ENCODE measurements around the gene COG5.

COG5 gene

DNA sequence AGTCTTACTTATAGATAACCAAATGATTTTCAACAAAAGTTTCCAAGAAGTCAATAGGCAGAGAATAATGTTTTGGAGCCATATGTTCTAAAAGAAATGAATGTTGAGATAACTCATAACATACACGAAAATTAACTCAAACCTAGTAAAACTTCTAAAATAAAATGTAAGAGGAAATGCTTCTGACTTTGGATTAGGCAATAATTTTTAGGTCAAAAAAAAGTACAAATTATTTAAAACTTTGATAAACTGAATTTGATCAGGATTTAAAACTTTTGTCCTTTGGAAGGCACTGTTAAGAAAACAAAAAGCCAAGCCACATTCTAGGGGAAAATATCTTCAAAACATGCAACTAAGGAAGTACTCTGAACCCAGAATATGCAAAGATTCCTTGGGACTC lies 242.1 kb downstream of the COG5 start:
- DNase-seq = no peak

DNA sequence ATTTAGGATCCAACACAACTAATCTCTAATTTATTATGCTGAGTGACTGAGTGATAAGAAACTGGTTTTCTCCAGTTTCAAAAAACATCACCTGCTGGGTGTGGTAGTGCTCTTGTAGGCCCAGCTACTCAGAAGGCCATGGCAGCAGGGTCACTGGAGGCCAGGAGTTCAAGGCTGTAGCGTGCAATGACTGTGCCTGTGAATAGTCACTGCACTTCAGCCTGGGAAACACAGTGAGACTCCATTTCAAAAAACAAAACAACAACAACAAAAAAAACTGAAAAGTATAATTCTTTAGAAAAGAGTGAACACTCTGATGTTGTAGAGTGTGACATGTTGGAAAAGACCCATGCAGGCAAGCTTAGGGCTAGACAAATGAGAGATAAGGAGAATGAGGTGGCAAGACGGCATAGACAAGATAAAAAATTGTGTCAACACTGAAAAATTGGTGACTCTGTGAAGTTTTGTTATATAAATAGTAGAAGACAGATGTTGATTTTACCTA lies 243.9 kb downstream of the COG5 start:
- no peak for DNase-seq

DNA sequence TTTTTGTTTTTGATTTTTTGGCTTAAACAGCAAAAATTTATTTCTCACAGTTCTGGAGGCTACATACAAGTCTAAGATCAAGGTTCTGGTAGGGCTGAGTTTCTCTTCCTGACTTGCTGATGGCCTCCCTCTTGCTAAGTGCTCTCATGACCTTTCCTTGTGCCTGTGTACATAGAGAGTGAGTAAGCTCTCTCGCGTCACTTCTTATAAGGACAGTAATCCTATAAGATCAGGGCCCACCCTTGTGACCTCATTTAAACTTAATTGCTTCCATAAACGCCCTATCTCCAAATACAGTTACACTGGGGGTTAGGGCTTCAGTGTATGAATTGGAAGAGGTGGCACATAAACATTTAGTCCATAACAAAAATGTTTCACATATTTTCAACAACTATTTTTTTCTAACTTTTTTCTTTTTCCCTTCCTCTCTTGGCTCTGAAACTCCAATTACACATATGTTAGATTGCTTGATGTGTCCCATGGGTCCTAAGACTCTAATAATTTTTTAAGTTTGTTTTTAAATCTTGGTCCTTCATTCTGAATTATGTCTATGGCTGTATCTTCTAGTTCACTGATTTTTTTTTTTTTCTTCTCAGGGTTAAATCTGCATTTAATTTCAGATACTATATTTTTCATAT lies 245.1 kb downstream of the COG5 start:
- DNase-seq = no peak

DNA sequence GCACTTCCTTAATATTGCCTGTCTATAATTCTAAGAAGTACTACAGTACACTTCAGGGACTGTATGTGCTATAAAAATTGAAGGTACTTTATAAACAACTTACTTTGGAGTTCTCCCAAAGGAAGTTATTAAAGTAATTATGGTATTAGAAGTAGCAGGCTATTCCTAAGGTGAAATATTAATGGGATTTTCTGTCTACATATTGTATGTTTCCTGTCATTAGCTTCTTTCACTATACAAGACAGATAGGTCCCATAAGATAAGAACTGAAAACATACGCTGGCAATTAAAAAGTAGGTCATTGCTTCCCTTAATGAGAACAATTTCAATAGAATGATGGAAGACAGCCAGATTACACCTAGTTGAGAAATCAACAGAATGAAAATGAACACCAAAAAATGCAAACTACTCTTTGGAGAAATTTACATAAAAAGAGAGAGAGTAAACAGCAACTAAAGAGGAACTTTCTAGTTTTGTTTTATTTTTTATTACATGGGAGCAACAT lies 248.0 kb downstream of the COG5 start:
- DNase-seq = no peak

DNA sequence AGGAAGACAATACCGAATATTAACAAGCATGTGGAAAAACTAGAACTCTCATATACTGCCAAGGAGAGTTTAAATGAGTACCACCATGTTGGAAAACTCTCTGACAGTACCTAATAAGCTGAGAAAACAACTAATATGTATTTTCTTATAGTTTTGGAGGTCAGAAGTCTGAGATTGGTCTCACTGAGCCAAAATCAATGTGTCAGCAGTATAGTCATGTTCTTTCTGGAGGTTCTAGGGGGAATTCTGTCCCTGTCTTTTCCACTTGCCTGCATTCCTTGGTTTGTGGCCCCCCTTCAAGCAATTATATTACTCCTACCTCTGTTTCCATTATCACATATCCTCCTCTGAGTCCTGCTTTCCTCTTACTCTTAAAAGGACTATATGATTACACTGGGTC lies 250.4 kb downstream of the COG5 start:
- no peak for DNase-seq

DNA sequence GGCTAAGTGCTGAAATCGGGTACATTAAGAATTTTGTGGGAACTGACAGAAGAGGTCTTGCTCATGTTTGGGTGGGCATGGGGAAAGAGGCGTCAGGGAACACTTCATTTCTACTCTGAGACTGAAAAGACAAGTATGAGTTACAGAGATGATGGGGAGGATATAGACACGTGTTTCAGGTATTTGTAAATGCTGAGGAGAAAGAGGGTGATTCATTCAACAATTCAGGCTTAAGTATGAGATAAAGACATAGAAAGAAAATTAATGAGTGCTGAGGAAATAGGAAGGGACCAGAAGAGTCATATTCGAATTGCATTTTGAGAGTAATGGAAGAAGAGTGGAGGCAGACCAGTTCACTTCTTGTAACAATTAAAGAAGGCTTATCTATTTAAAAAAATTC lies 251.3 kb downstream of the COG5 start:
- DNase-seq = no peak

DNA sequence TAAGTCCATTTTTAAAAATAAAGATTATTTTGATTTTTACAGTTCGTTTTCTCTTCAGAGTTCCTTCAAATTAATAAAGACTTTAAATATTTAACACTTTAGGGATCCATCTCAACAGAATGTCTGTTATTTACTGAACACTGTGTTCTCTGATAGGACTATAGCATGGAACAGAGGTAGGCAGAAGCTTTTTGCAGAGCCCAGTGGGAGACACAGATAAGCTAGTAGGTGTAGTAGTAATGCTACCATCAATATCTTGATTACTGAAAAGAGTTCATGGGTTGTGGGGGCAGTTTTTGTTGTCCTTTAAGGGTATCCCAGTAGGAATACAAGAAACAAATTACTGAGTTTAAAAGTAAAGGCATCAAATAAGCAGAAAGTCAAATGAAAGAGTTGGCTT lies 254.4 kb downstream of the COG5 start:
- no peak for DNase-seq

DNA sequence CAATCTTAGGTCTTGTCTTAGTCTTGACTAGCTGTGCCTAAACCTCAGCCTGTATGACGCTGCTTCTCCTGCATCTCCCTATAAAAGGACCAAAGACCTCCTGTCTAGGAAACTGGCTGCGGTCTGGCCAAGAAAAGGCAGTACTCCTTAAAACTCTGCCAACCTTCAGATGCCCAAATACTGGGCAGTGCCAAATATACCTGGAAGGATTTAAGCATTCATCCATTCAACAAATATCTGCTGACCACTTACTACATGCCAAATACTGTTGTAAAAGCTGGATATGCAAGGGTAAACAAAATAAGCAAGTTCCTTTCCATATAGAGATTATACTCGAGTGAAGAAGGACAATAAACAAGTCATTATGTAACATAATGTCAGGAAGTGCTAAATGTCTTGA lies 259.1 kb downstream of the COG5 start:
- DNase-seq = no peak

DNA sequence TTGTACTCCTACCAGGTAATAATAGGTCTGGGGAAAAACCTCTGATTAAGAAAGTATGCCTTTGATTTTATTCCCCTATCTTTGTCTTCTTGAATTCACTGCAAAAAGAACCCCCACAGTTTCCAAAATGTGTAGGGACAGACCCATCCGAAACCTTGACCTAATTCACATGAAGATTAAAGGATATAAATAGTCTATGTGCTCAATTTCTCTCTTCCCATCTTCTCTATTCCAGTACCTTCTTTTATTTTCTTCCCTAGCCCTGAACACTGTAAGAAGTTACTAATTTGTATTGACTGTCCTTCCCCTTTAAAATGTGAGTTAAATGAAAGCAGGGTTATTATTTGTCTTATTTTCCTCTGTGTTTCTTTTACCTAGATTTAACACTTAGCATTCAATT lies 259.7 kb downstream of the COG5 start:
- DNase-seq = no peak

DNA sequence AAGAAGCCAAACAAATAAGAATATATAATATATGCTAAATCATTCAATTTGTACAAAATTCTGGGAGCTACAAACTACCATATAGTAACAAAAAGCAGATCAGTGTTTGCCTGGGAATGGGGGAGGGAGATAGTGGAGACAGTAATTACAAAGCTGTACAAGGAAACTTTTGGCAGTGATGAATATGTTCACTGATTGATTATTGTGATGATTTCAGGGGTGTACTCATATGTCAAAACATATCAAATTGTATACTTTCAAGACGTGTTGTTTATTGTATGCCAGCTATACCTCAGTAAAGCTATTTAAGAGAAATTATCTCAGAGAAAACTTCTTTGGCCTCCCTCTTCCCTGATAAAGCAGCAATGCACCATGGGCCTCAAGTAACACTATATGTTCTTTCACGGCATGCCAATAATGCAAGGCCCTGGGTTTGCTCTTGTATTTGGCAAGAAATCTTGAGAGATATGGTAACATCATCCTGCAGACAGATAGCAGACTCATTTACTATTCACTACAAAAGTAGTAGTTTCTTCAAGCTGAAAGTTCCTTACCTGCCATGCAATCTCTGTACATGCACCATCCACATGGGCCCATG lies 261.4 kb downstream of the COG5 start:
- no peak for DNase-seq

DNA sequence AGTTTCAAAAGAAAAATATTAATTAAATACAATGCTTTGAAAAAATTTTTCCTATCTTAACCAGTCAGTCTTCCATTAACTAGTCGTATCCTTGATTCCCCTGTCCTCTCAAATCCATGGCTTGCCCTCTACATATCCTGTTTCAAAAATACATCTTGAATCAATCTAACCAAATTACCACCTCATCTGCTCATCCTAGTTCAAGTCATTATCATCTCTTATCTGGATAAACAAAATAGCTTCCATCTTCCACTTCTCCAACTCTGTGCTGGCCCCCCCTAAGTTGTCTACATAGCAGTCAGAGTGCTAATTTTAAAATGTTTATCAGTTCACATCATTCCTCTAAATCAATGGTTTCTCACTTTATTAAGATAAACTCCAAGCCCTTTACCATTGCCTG lies 269.5 kb downstream of the COG5 start:
- DNase-seq = no peak

DNA sequence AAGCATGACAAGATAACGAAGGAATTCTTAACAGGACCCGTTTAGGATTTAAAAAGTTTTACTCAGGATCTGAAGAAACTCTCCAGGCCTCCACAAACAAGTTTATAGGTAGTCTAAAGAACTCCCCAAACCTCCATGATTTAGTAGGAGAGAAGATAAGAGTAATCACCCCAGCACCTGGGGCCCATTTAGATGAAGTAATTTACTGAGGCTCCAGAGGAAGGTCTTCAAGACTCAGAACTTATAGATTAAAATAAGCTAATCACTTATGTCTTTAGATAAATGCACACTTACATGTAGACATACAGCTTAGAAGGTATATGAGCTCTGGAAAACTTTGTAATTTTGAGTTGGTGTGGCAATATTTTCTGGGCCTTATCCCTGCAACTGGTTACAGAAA lies 271.1 kb downstream of the COG5 start:
- DNase-seq = no peak

DNA sequence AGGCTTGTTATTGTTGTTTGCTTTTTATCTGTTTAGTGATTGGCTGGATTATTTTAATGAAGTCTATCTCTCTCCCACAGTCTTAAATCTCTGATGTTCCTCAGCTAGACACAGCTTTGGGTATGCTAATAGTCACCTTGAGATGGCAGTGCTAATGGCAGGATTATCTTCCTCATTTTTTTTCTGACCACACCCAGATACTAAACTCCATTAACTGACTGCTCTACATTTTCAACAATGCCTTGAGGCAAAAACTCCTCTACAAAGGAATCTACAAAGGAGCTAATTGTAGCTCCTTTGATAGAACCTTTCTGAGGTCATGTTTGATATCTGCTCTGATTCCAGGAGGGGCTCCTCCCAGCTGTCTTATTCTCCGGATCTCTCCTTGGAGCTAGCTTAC lies 272.3 kb downstream of the COG5 start:
- no peak for DNase-seq

DNA sequence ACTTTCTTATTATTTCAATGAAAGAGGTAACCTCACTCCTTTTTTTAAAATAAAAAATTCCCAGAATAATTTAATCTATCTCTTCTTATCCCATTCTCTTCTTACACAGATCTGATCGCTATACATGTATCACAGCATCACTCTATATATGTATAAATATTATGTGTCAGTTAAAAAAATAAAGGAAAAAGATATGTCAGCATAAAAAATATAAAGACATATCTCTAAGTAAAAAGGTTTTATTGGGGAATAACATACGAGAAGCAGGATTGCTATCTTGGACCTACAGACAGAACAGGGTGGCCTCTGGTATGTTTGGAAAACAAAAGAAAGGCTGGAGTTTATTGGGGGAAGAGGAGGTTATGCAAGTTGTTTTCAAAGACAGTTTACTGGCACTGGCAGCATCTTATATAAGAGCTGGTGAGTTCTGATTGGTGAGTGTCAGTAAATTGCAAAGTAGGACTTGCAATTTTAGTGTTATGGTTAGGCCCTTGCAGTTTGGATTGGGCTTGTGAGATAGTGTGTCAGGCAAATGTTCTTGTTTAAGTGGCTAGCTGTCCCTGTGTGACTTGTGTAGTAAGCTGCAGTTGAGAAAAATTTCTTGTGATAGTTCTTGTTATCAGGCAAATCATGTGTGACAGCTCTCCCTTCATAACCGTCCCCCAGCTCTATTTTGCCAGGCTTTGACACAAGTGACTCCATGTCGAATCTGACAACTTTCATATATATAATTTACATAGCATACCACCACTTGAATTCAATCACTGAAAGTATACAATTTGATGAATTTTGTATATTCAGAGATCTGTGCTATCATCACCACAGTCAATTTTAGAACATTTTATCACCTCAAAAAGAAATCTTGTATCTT lies 276.7 kb downstream of the COG5 start:
- DNase-seq = no peak

DNA sequence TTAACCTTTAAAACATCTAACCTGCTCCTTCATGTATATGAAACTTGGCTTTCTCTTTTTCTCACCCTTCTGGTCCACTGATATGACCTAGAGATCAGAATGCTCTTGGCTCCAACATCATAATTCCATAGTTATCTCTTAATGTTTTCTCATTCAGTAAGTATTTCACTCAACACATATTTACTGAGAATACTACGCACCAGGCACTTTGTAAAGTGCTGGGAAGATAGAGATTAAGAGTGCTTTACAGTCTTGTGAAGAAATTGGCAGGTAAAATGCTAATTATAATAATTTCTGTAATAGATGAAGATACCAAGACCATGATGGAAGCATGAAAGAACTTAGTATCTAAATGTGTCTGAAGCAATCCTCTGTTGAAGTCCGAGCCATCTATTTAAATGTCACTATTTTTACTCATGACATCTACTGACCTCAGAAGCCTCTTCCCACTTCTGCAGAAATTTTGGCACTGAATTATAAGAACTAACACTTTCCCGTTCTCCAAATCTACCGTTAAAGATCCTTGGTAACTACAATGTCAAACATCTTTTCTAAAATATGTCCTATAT lies 278.7 kb downstream of the COG5 start:
- DNase-seq = no peak

DNA sequence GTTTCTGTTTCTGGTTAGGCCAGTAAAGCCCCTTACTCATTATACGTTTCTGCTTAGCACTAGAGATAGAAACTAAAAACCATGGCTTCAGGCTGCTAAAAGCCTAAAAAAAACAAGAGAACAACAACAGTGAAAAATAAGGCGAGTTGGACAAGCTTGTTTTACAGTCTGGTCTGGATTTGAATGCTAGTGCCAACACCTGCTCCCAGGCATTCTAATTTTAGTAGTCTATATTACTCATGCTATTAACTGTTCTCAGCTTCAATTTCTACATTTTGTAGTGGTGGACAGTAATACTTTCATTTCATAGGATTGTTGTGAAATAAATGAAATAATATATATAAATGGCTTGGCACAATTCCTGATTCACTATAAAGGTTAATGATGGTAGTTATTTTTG lies 286.4 kb downstream of the COG5 start:
- DNase-seq = no peak

DNA sequence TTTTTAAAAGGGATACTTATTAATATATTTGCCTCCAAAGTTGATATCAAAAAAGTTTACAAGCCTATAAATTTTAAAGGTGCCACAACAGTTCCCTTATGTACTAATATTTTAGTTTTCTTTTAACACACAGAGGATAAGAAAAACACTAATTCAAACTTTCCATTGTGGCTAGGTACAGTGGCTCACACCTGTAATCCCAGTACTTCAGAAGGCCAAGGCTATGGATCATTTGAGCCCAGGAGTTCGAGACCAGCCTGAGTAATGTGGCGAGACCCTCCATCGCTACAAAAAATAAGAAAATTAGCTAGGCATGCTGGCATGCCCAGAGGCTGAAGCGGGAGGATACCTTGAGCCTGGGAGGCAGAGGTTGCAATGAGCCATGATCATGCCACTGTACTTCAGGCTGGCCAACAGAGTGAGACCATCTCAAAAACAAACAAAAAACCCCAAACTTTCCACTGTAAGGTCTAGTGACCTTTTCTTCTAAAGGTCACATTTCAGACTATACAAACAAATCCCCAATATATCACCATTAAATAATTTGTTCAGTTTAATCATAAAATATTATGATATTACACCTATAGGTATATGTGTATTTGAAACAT lies 287.4 kb downstream of the COG5 start:
- no peak for DNase-seq

DNA sequence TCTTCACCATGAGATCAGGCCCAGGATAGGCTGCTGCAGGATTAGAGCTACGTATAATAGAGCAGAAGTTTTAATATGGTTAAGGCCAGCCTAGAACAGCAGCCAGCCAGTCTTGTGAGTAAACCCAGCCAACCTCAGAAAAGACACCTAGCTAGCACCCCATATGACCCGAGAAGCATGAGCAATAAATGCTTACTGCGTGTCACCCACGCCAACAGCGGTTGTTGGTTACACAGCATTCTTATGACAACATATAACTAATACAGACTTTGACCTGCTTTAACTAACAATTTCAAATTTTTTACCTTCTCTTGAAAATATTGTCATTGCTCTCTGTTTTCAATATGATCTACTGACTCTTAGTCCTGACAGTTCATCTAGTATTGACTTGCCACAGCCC lies 289.2 kb downstream of the COG5 start:
- no peak for DNase-seq

DNA sequence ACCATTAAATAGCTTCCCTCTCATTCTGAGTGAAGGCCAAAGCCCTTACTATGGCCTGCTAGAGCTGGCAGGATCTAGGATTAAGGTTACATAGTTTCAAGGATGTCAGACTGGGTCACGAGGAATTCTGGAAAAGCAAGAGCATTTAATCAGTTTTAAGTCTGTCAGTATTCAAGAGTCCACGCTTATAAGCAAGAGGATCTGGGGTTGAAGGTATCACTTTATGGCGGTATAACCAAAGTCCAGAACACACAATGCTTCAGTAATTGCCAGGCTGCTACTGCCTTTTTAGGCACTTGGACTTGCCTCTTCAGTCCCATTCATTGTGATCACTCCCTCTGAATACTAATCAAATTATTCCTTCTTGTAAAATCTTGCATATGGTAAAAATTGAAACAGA lies 293.9 kb downstream of the COG5 start:
- no peak for DNase-seq

DNA sequence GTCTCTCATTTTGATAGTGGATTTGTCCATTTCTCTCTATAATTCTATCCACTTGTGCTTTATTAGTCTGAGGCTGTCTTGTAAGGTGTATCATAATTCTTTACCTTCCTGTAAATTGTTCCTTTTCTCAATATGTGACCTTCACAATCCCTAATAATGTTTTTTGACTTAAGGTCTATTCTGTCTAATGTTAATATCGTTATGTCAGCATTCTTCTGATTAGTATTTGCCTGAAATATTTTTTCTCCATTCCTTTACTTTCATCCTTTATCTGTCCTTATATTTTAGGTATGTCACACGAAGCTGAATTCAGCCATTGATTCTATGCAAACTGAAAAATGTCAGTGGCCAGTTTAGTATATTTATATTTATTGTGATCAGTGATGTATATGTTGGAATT lies 295.1 kb downstream of the COG5 start:
- no peak for DNase-seq

DNA sequence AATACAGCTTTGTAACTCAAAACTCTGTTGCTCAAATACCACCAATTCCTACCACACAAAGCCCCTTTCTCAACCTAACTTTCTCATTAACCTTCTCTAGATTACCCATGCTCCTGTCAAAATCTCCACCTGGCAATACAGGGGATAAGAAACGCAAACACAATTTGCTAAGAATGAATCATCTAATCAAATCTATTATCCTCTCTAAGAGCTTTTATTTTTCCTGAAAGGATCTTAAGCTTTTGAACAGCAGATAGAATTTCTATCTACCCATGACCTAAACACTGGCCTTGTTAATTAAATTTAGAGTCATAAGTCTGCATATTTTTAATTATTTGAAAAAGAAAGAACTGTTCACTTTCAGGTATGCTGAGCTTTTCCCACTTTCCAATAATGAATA lies 296.6 kb downstream of the COG5 start:
- no peak for DNase-seq

DNA sequence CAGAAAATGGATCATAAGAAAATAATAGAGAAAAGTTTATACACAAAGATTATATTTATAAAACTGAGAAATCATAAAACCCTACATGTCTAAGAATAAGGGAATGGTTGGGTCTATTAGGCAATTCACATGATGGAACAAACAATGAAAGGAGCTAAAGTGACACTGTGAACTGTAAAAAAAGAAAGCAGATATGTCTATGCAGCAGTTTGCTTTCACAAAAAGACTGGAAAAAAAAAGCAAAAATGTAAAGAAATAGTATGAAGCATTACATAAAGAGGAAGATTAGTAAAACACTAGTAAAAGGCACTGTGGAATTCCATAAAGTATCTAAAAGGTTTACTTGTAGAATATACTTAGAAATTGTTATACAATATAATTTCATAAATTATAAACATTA lies 299.0 kb downstream of the COG5 start:
- no peak for DNase-seq

DNA sequence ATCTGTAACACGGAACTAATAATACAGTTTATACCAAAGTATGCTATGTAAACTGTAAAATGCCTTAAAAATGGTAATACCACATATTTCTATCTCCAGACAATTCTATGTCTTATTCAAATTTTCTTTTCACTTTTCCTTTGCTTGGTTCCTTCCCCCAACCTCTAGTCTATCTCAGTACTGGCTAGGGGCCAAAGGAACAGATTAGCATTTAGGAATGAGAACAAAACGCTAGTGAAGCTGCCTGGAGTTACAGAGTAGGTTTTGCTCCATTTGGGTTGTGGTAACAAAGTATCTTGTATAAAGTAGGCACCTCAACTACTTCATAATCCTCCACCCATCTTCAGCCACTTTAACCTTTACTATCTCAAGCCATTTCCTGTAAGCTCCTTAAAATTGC lies 300.9 kb downstream of the COG5 start:
- no peak for DNase-seq

Data from NCI-H2107 (cell line).